ENCODE data around the gene DRC1.

DRC1 gene

GRCh38 chr2:26475832-26476501 is 74.2 kb downstream of the DRC1 start:
- TF ChIP-seq CTCF (IDR thresholded peaks at IDR 0.05; ENCODE audit: low read depth, low read length, poor library complexity, severe bottlenecking) (no peak), EZH2phosphoT487 (IDR thresholded peaks at IDR 0.05; ENCODE audit: borderline replicate concordance, low read length) (no peak)
- no peaks in the 10 kb centered on the region for H3K79me2 ChIP-seq (ENCODE audit: control insufficient read depth, low read length)

GRCh38 chr2:26477126-26477910 is 75.6 kb downstream of the DRC1 start:
- no peak overlapping the region for H3K27ac ChIP-seq (ENCODE audit: low read depth, low read length)
- no peaks in the 10 kb centered on the region for H3K36me3 ChIP-seq (ENCODE audit: control insufficient read depth, low read length)
- H3F3A ChIP-seq (ENCODE audit: control insufficient read depth, insufficient read depth), result no peaks in the 10 kb centered on the region
- TF ChIP-seq EZH2phosphoT487 (IDR thresholded peaks at IDR 0.05; ENCODE audit: borderline replicate concordance, low read length), result no peak
- no peak for TF ChIP-seq CTCF (IDR thresholded peaks at IDR 0.05; ENCODE audit: low read depth, low read length, poor library complexity, severe bottlenecking)
- H3K9me2 ChIP-seq (replicated peaks; ENCODE audit: control insufficient read depth, low read length), result no peaks in the 10 kb centered on the region
- H3K4me1 ChIP-seq (ENCODE audit: control insufficient read depth, low read length), result no peaks in the 10 kb centered on the region
- no peaks in the 10 kb centered on the region for H3K79me2 ChIP-seq (ENCODE audit: control insufficient read depth, low read length)
- H3K4me2 ChIP-seq (ENCODE audit: low read length), result no peak overlapping the region
- no peaks in the 10 kb centered on the region for H4K20me1 ChIP-seq (ENCODE audit: control insufficient read depth, insufficient read depth, low read depth, low read length)
- no peak overlapping the region for H3K4me3 ChIP-seq (ENCODE audit: low read length)
- H3K9me3 ChIP-seq (ENCODE audit: control insufficient read depth, insufficient read depth, low read length), result no peaks in the 10 kb centered on the region
- H3K27me3 ChIP-seq (ENCODE audit: control insufficient read depth, low read length), result no peaks in the 10 kb centered on the region

More at GRCh38 chr2:26475832-26476501, 74.2 kb downstream of the DRC1 start:
- H3F3A ChIP-seq (ENCODE audit: control insufficient read depth, insufficient read depth), result no peaks in the 10 kb centered on the region
- no peaks in the 10 kb centered on the region for H3K27me3 ChIP-seq (ENCODE audit: control insufficient read depth, low read length)
- H3K4me3 ChIP-seq (ENCODE audit: low read length), result no peak overlapping the region
- H3K27ac ChIP-seq (ENCODE audit: low read depth, low read length), result no peak overlapping the region
- peaks cover 3% of the 10 kb centered on the region; the same call in 1 of the 2 replicates for H3K9me3 ChIP-seq (ENCODE audit: control insufficient read depth, insufficient read depth, low read length)
- H3K36me3 ChIP-seq (ENCODE audit: control insufficient read depth, low read length), result no peaks in the 10 kb centered on the region
- H4K20me1 ChIP-seq (ENCODE audit: control insufficient read depth, insufficient read depth, low read depth, low read length), result no peaks in the 10 kb centered on the region
- H3K4me2 ChIP-seq (ENCODE audit: low read length), result no peak overlapping the region
- H3K9me2 ChIP-seq (replicated peaks; ENCODE audit: control insufficient read depth, low read length), result no peaks in the 10 kb centered on the region
- no peaks in the 10 kb centered on the region for H3K4me1 ChIP-seq (ENCODE audit: control insufficient read depth, low read length)

- no peaks in the 10 kb centered on the region for H3K79me2 ChIP-seq (ENCODE audit: control insufficient read depth, low read length)
- no peak within 1 kb of the TSS for H3K4me3 ChIP-seq (ENCODE audit: low read length)
- no peaks in the 10 kb centered on the region for H3K36me3 ChIP-seq (ENCODE audit: control insufficient read depth, low read length)
- no peaks in the 10 kb centered on the region for H3K27me3 ChIP-seq (ENCODE audit: control insufficient read depth, low read length)
- TF ChIP-seq EZH2phosphoT487 (IDR thresholded peaks at IDR 0.05; ENCODE audit: borderline replicate concordance, low read length), result no peak
- no peak for TF ChIP-seq CTCF (IDR thresholded peaks at IDR 0.05; ENCODE audit: low read depth, low read length, poor library complexity, severe bottlenecking)
- no peak within 1 kb of the TSS for H3K27ac ChIP-seq (ENCODE audit: low read depth, low read length)
- no peaks in the 10 kb centered on the region for H3K9me3 ChIP-seq (ENCODE audit: control insufficient read depth, insufficient read depth, low read length)
- H4K20me1 ChIP-seq (ENCODE audit: control insufficient read depth, insufficient read depth, low read depth, low read length), result no peaks in the 10 kb centered on the region
- H3F3A ChIP-seq (ENCODE audit: control insufficient read depth, insufficient read depth), result no peaks in the 10 kb centered on the region
- H3K9me2 ChIP-seq (replicated peaks; ENCODE audit: control insufficient read depth, low read length), result no peaks in the 10 kb centered on the region
- no peak within 1 kb of the TSS for H3K4me2 ChIP-seq (ENCODE audit: low read length)
- H3K4me1 ChIP-seq (ENCODE audit: control insufficient read depth, low read length), result no peaks in the 10 kb centered on the region
Measured at GRCh38 chr2:26477911-26478253, 76.2 kb downstream of the DRC1 start, which contains the start of gene OTOF. Gene OTOF (minus strand): TSS chr2:26478124.

Data from DOHH2 (cell line).